EL (cell line): Measurements from ENCODE around the gene RNF151.
"Not testable (repeated sequence)": the region's sequence is repeated elsewhere in the genome, so short reads cannot be mapped to it uniquely, and the experiment has no call there.

Source experiments
- DNase-seq: peaks from one replicate; pipeline ENCODE4 v3.0.0-alpha.2; 2016

Gene RNF151, protein sequence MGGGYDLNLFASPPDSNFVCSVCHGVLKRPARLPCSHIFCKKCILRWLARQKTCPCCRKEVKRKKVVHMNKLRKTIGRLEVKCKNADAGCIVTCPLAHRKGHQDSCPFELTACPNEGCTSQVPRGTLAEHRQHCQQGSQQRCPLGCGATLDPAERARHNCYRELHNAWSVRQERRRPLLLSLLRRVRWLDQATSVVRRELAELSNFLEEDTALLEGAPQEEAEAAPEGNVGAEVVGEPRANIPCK

GRCh38 chr16:1966460-1966859 is at the start of gene RNF151:
Gene RNF151 (plus strand): TSS chr16:1966856. CDS start chr16:1966882, 26 bp downstream.
- no peak for DNase-seq

DNA sequence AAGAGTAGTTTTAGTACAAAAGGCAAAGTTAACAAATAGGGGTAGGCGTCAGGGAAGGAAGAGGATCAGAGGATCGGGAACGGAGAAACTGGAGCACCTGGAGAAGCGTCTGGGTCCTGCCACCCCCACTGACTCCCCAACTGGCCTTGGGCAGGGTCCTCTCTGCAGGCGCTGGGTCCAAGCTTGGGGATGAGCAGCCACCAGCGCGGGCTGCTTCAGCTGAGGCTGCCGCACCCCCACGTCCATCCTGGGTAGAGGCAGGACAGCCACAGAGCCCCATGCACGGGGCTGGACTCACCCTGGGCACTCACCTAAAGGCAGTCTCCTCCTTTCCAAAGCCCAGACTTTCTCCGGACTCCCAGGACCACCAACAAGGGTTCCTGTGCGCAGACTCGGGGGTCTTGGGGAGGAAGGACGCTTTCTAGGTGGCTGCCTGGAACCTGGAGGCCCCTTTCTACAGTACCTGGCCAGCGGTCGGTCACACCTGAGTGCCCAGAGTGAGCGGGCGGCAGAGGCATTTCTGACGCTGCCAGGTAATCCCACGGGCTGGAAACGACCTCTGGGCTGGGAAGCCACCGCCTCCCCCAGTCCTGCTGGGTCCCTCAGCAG is 49.5 kb upstream of the RNF151 start:
- no peak for DNase-seq

GRCh38 chr16:1917665-1918350 is 48.8 kb upstream of the RNF151 start:
- DNase-seq, result no peak

DNA sequence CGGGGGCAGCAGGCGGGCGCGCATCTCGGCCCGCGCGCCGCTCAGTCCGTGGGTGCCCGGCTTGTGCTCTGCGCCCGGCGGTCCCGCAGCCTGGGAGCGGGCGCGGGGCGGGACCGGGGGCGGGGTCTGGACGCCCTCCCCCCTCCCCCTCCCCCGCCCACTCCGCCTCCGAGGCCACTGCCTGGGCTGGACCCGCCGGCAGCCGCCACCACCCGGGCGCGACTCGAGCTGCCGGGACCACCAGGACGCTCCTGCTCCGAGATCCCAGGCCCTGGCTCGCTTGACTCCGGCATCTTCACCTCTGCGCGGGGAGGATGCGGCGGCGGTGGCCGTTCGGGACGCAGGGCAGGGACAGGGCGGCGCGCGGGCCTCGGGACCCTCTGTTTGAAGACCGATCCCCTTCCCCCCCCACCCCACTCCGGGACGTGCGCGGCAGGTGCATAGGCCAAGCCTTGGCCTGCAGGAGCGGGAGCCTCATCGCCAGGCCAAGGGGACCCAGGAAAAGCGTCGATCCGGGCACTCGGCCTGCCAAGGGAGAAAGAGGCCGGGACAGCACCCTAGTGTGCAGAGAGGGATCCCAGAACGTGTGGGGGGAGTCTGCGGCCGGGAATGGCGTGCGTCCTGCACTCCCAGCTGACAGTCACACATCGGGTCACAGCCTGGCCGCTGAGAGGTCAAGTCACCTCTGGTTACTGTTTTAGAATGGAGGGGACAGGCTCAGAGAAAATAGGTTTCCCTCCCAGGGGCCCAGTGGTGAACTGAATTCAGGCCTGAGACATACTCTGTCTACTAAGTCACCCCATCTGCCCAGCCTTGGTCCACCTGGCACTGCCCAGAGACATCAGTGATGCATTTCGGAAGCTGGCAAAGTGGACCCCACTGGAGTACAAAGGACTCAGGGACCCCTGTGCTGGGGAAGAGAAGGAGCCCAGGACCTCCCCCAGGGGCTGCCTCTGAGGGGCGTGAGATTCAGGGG is 48.0 kb upstream of the RNF151 start, which contains the start of gene HS3ST6:
Gene HS3ST6, minus strand, starts transcription at position 65 of the 976 bp plus-strand sequence. CDS start 92 bp downstream, outside the sequence.
- DNase-seq, result no peak

DNA sequence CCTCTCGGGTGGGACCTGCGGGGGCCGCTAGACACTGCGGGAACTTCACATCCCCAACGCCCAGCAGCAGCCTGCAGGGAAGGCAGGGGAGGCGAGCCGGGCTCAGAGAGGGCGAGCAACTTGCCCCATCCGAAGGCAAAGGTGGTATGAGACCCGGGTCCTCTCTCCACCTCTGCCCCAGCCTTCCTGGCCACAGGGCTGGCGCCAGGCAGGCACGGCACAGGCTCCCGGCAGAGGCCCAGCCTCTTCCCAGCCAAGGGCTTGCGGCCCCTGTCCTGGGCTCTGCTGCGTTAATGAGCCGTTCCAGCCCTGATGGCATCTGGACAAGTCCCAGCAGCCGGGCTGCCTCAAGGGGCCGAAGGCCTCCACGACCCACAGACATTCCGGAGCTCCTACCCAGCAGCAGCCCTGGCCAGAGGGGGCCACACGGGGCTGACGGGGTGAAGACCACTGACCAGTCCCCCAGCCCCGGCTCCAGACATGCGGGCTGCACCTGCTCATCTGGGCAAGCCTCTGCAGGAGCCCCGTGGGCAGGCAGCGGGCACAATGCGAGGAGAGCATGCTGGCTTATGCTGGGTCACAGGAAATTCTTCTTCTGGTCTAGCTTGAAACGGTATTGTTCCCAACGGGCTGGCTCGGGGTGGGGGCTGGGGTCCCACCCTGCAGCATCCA is 47.2 kb upstream of the RNF151 start:
- DNase-seq, result no peak

GRCh38 chr16:1920122-1920521 is 46.5 kb upstream of the RNF151 start:
- DNase-seq, result not testable (repeated sequence)

- no peak for DNase-seq
These were observed 45.9 kb upstream of the RNF151 start for GRCh38 chr16:1920727-1921171.

- no peak for DNase-seq
These were observed 44.3 kb upstream of the RNF151 start for GRCh38 chr16:1922357-1922756.

DNA sequence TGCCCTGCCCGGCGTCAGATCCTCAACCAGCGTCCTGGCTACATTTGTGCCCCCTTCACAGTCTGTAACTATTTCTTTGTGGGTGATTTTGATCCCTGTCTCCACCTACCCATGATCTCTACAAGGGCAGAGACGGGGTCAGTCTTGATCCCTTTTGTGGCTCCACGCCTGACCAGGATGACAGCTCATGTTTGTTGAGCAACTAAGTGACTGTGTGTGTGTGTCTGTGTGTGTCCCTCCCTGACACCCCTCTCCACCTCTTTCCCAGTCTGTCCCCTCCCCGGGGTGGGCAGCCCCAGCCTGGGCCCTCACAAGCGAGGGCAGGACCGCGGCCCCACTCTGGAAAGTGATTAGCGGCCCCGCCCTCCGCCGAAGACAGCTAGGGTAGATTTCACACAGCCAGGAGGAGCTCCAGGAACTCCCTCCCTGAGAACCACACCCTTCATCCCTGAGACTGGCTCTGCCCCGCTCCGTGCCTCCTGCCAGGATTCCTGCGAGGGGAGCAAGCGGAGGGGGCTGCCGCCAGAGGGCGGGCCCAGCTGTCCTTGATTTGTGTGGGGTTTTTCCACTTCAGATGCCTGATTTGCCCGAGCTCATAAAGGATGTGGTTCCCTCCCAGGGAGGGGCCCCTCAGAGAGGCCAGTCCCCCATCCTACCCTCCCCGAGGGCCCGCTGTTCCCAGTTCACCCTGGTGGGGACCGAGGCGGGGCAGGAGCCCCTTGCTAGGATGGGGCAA is 43.2 kb upstream of the RNF151 start:
- DNase-seq, result peak; percentile 55

DNA sequence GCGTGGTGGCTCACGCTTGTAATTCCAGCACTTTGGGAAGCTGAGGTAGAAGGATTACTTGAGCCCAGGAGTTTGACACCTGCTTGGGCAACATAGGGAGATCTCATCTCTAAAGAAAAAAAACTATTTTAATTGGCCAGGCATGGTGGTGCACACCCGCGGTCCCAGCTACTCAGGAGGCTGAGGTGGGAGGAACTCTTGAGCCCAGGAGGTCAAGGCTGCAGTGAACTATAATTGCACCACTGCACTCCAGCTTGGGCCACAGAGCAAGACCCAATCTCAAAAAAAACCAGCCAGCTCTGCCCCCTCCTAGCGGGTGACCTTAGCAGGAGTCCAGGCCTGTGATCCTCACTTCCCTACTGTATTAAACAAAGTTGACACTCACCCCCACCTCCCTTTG is 42.6 kb upstream of the RNF151 start:
- DNase-seq, result no peak

DNA sequence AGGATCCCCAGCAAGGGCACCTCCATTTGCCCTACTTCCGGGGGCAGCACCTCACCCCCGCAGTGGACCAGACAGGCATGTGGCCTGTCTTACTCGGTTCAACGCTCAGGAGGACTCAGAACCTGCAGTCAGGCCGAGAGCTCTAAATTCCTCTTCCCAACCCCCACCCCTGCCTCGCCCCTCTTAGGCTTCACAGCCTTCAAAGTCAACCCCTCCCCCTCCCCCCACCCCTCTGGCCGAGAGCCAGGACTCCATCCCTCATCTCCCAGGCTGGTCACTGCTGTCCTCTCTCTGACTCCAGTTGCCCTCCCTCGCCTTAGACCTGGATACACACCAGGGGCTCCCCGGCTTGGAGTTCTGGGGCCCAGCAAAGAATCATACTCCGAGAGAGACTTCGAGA is 40.4 kb upstream of the RNF151 start:
- no peak for DNase-seq

DNA sequence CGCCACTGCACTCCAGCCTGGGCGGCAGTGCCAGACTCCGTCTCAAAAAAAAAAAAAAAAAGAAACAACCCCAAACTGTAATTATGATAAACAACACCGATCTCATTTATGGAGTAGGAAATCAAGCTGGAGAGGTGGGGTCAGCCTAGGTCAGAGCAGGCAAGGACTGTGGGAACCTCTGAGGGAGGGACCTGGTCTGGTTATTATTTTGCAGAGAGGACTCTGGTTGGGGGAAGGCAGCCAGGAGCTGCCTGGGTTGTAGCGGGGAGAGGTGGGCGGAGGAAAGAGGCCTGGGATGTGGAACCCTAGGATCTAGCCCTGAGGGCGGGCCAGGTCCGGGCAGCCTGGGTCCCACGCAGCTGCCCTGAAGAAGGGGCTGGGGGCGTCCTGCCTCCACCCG is 37.6 kb upstream of the RNF151 start:
- peak; percentile 33 for DNase-seq

- DNase-seq, result peak; percentile 79
These were observed 36.9 kb upstream of the RNF151 start for GRCh38 chr16:1929578-1930337.

DNA sequence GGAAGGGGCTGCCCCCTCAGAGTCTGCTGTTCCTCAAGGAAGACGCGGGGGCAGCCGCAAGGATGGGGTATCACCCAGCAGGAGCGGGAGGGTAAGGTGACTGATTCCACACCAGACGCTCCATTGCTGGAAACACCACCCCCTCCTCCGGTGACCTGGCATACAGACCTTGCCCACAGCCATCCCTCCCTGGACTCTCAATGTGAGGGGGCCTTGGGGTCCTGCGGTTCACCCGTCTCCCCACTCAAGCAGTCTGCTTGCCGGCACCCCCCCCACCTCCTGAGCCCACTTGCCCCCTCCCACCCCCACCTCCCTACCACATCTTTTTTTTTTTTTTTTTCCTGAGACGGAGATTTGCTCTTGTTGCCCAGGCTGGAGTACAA is 36.3 kb upstream of the RNF151 start:
- no peak for DNase-seq

- DNase-seq, result no peak
These were observed 34.3 kb upstream of the RNF151 start for GRCh38 chr16:1932050-1933028.

- DNase-seq, result no peak
These were observed 33.5 kb upstream of the RNF151 start for GRCh38 chr16:1933097-1933661.

DNA sequence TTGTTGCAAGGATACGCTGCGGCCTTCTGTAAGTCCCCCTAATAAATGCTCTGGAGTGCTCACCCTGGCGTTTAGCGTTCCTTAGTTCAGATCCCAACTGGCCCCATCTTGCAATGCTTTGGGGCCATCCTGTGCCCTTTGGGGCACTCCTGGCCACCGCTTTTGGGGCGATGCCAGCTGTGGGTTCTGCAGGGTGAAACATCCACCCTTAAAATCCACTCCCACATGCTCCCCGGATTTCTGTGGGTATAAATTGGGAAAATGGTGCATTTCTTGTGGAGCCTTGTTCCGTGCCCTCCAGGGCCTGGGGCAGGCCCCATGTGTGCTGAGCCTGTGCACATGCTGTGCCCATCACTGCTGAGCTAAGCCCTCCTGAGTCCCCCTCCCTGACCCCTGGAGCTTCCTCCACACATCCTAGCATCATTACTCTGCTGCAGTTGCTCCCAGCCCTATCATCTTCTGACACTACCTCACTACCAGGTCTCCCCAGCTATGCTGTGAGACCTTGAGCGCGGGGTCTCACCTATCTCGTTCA is 29.6 kb upstream of the RNF151 start:
- no peak for DNase-seq

- DNase-seq, result no peak
These were observed 28.3 kb upstream of the RNF151 start for GRCh38 chr16:1938316-1938715.

- no peak for DNase-seq
These were observed 27.7 kb upstream of the RNF151 start for GRCh38 chr16:1938910-1939309.
